WTC11 (cell line): ENCODE data around the gene GABBR2.

ENCODE experiments used
- ATF1 ChIP-seq: sonication (generic); formaldehyde crosslinking; IDR thresholded peaks from 2 replicates; pipeline ENCODE4 v1.8.1; 2023; ENCODE audit warnings: mild to moderate bottlenecking, moderate library complexity, missing genetic modification reagents
- CBFB ChIP-seq: sonication (generic); formaldehyde crosslinking; IDR thresholded peaks from 2 replicates; pipeline ENCODE4 v1.8.1; 2022; ENCODE audit warnings: mild to moderate bottlenecking, low read depth, missing genetic modification reagents
- CREM ChIP-seq: sonication (generic); formaldehyde crosslinking; IDR thresholded peaks from 2 replicates; pipeline ENCODE4 v1.8.1; 2022; ENCODE audit warnings: mild to moderate bottlenecking, missing genetic modification reagents, moderate library complexity
- CTCF ChIP-seq: fragments of 200-600 bp; IDR thresholded peaks from 2 replicates; pipeline ENCODE4 v1.8.0; 2022; ENCODE audit warnings: antibody characterized with exemption
- HMGA2 ChIP-seq: fragments of 250-450 bp; sonication (Bioruptor Pico); IDR thresholded peaks from 2 replicates; pipeline ENCODE4 v1.4.0; 2021; ENCODE audit warnings: mild to moderate bottlenecking, moderate library complexity
- JUN ChIP-seq: sonication (generic); formaldehyde crosslinking; IDR thresholded peaks from 2 replicates; pipeline ENCODE4 v1.8.0; 2023; ENCODE audit warnings: mild to moderate bottlenecking, missing genetic modification reagents
- NR2C2 ChIP-seq: sonication (generic); formaldehyde crosslinking; IDR thresholded peaks from 2 replicates; pipeline ENCODE4 v1.8.0; 2022; ENCODE audit warnings: mild to moderate bottlenecking, missing genetic modification reagents
- TEAD1 ChIP-seq: sonication (generic); formaldehyde crosslinking; IDR thresholded peaks from 2 replicates; pipeline ENCODE4 v1.8.0; 2022; ENCODE audit warnings: mild to moderate bottlenecking, missing genetic modification reagents
- TEAD4 ChIP-seq: sonication (generic); formaldehyde crosslinking; IDR thresholded peaks from 2 replicates; pipeline ENCODE4 v1.8.0; 2022; ENCODE audit warnings: mild to moderate bottlenecking, missing genetic modification reagents
- ZNF512 ChIP-seq: sonication (generic); formaldehyde crosslinking; IDR thresholded peaks from 2 replicates; pipeline ENCODE4 v1.8.1; 2022; ENCODE audit warnings: missing genetic modification reagents, borderline replicate concordance

- TF ChIP-seq ATF1 (no peak), HMGA2 (CRISPR knock-in tag) (no peak), CTCF (no peak), CREM (CRISPR knock-in tag) (no peak), JUN (no peak), ZNF512 (CRISPR knock-in tag) (no peak), NR2C2 (CRISPR knock-in tag) (no peak), TEAD1 (CRISPR knock-in tag) (no peak), CBFB (no peak), TEAD4 (CRISPR knock-in tag) (no peak)
These were observed 125.3 kb downstream of the GABBR2 start for GRCh38 chr9:98583417-98583816.
